Body of pancreas (tissue), 4 donors: Measurements from ENCODE around the gene AHCYL2. TPM values are rescaled to one million over a fixed set of nuclear protein-coding genes. Genes with fewer than 3 reads are reported as not detected.

Source experiments
- ATAC-seq: fragments of 150-250 bp; one replicate; pipeline ENCODE4 v1.9.1; 2016
- DNase-seq, 4 donors: peaks; one replicate each; pipeline ENCODE4 v3.0.0-alpha.2; 2019
- H3K27ac ChIP-seq, 4 donors: fragments of 200-600 bp; sonication (generic); 1 replicate in 3 of 4; 2 replicates in 1 of 4; pipeline versions ENCODE4 v1.5.1 to v1.6.1; 2016 to 2019; ENCODE audit warnings: mild to moderate bottlenecking in 1 of 4, mixed read lengths in 1 of 4, moderate library complexity in 1 of 4
- H3K27me3 ChIP-seq, 2 donors: fragments of 200-600 bp; sonication (generic); one replicate each; pipeline ENCODE4 v1.6.0; 2016; ENCODE audit warnings: mild to moderate bottlenecking in 1 of 2
- H3K36me3 ChIP-seq, 2 donors: fragments of 200-600 bp; sonication (generic); replicated peaks in 1 of 2; 2 replicates each; pipeline ENCODE4 v1.5.1; 2016; ENCODE audit warnings: low read depth in 2 of 2; ENCODE audit not compliant: insufficient read depth in 1 of 2
- H3K4me1 ChIP-seq: fragments of 200-600 bp; sonication (generic); one replicate; pipeline ENCODE4 v1.6.0; 2016
- H3K4me3 ChIP-seq, 2 donors: fragments of 200-600 bp; sonication (generic); 1 replicate in 1 of 2; 2 replicates in 1 of 2; pipeline ENCODE4 v1.5.1; 2016 to 2019
- H3K9me3 ChIP-seq, 3 donors: fragments of 200-600 bp; sonication (generic); 1 replicate in 2 of 3; 2 replicates in 1 of 3; pipeline ENCODE4 v1.5.1; 2016
- CTCF ChIP-seq, 7 experiments: fragments of 450-650 bp in 4 of 7; fragments of 200-600 bp in 3 of 7; sonication (generic) in 3 of 7; IDR thresholded peaks; one replicate each; pipeline ENCODE4 v1.5.1; 2016 to 2019; ENCODE audit warnings: antibody characterized with exemption in 7 of 7
- POLR2A ChIP-seq, 3 donors: fragments of 450-650 bp; IDR thresholded peaks; one replicate each; pipeline ENCODE4 v1.6.1; 2016; ENCODE audit warnings: antibody characterized with exemption in 3 of 3, mild to moderate bottlenecking in 2 of 3
- WGBS, 2 donors: methylation state at CpG; one replicate each; pipeline ENCODE4 v1.1.5; 2017; 5-methylcytosine and 5-hydroxymethylcytosine counted together
- intact Hi-C: fragments of 100-400 bp; cut with DNase I; formaldehyde crosslinking; loops from one replicate; pipeline ENCODE4 v1.15.1; 2023
- total RNA-seq, 2 donors: library from RNA; depleted of rRNA; stranded (reverse); fragments of >200 nt; gene quantifications; one replicate each; pipeline ENCODE4 v1.1.0, GENCODE V29; 2016

The AHCYL2 gene
- total RNA-seq, 2 donors from 2014 or later, result 9.3 to 51.4 TPM

GRCh38 chr7:129427526-129428045 is 202.8 kb downstream of the AHCYL2 start:
- Histone ChIP-seq H3K27ac (no peak overlapping the region), H3K4me3 (no peak overlapping the region), H3K27me3 (no peaks in the 10 kb centered on the region), H3K4me1 (no peaks in the 10 kb centered on the region), H3K36me3 (peaks cover 0 to 6% of the 10 kb centered on the region in 2 donors), H3K9me3 (no peaks in the 10 kb centered on the region)
- WGBS, 2 donors, result 65 to 79% methylated on average over 2 of the region's 2 CpGs
- intact Hi-C loops, result no loop called here
- TF ChIP-seq POLR2A (IDR thresholded peaks at IDR 0.05) (no peak), CTCF (IDR thresholded peaks at IDR 0.05) (no peak)
- ATAC-seq (no peak), DNase-seq (no peak)

- DNase-seq, result no peak
- Histone ChIP-seq H3K9me3 (no peaks in the 10 kb centered on the region), H3K27me3 (no peaks in the 10 kb centered on the region), H3K27ac (no peak overlapping the region), H3K4me3 (no peak overlapping the region), H3K4me1 (peaks cover 17% of the 10 kb centered on the region), H3K36me3 (no peaks in the 10 kb centered on the region)
- 73 to 74% methylated on average over 8 of the region's 8 CpGs for WGBS, 2 donors
- no peak for ATAC-seq
- intact Hi-C loops, result no loop called here
- TF ChIP-seq POLR2A (IDR thresholded peaks at IDR 0.05) (no peak), CTCF (IDR thresholded peaks at IDR 0.05) (no peak)
Measured at GRCh38 chr7:129431911-129432643, 207.2 kb downstream of the AHCYL2 start.

GRCh38 chr7:129433847-129434674 is 209.2 kb downstream of the AHCYL2 start, which contains the start of gene STRIP2:
TSS of gene STRIP2 (plus strand) at chr7:129434432. CDS start at chr7:129434473, 41 bp downstream.
- Histone ChIP-seq H3K4me1 (peaks cover 17% of the 10 kb centered on the region), H3K9me3 (no peaks in the 10 kb centered on the region), H3K36me3 (no peaks in the 10 kb centered on the region), H3K27ac (peak within 1 kb of the TSS in 3 of 4 donors; percentile 24 to 43 (median 27)), H3K4me3 (peak within 1 kb of the TSS; percentile 58 to 66), H3K27me3 (no peaks in the 10 kb centered on the region)
- 0 to 1% methylated on average over 23 to 73 of the region's 75 CpGs for WGBS, 2 donors
- ATAC-seq, result peak; percentile 96
- peak; percentile 89 to 96 (median 90) for DNase-seq
- TF ChIP-seq POLR2A (IDR thresholded peaks at IDR 0.05), result peak in 2 of 3 donors; percentile 25 to 39
- peak in 3 of 7 experiments; percentile 17 to 23 (median 22) for TF ChIP-seq CTCF (IDR thresholded peaks at IDR 0.05)
- intact Hi-C loops, result no loop called here

- H3K36me3 ChIP-seq, result no peaks in the 10 kb centered on the region
- WGBS, 2 donors, result 3 to 5% methylated on average over 37 to 43 of the region's 44 CpGs
- ATAC-seq, result peak; percentile 12
- peak overlapping the region in 3 of 4 donors; percentile 24 to 43 (median 27) for H3K27ac ChIP-seq
- intact Hi-C loops, result no loop called here
- DNase-seq, result peak in 3 of 4 donors; percentile 12 to 16 (median 15)
- peak overlapping the region; percentile 58 to 66 for H3K4me3 ChIP-seq
- no peaks in the 10 kb centered on the region for H3K9me3 ChIP-seq
- TF ChIP-seq POLR2A (IDR thresholded peaks at IDR 0.05) (peak in 1 of 3 donors; percentile 5), CTCF (IDR thresholded peaks at IDR 0.05) (no peak)
- no peaks in the 10 kb centered on the region for H3K27me3 ChIP-seq
- peaks cover 17% of the 10 kb centered on the region for H3K4me1 ChIP-seq
Measured at GRCh38 chr7:129434675-129435318, 210.0 kb downstream of the AHCYL2 start.
